ENCODE data around the gene TNFSF15. TPM values are rescaled to one million over a fixed set of nuclear protein-coding genes. Genes with fewer than 3 reads are reported as not detected.

The TNFSF15 gene
- total RNA-seq, 1 donor from 2014 or later, result 2.1 TPM

GRCh38 chr9:114757395-114757794, 48.4 kb downstream of the TNFSF15 start:
- no peak for DNase-seq (ENCODE audit: low spot score, unreplicated experiment)
- Mint-ChIP-seq H3K27ac (no peak overlapping the region), H3K27me3 (peaks cover 20% of the 10 kb centered on the region), H3K36me3 (ENCODE audit: insufficient read depth) (no peaks in the 10 kb centered on the region), H3K4me3 (ENCODE audit: low read depth) (no peak overlapping the region), H3K9me3 (ENCODE audit: low read depth) (no peaks in the 10 kb centered on the region), H3K4me1 (ENCODE audit: low read depth) (no peaks in the 10 kb centered on the region)
- TF ChIP-seq CTCF (IDR thresholded peaks at IDR 0.05; ENCODE audit: unreplicated experiment), result no peak

GRCh38 chr9:114756920-114757319, 48.9 kb downstream of the TNFSF15 start:
- no peaks in the 10 kb centered on the region for H3K4me1 Mint-ChIP-seq (ENCODE audit: low read depth)
- H3K9me3 Mint-ChIP-seq (ENCODE audit: low read depth), result no peaks in the 10 kb centered on the region
- H3K27ac Mint-ChIP-seq, result no peak overlapping the region
- H3K36me3 Mint-ChIP-seq (ENCODE audit: insufficient read depth), result no peaks in the 10 kb centered on the region
- H3K4me3 Mint-ChIP-seq (ENCODE audit: low read depth), result no peak overlapping the region
- no peak for DNase-seq (ENCODE audit: low spot score, unreplicated experiment)
- no peak for TF ChIP-seq CTCF (IDR thresholded peaks at IDR 0.05; ENCODE audit: unreplicated experiment)
- H3K27me3 Mint-ChIP-seq, result peaks cover 20% of the 10 kb centered on the region

GRCh38 chr9:114754581-114754980, 51.3 kb downstream of the TNFSF15 start:
- Mint-ChIP-seq H3K9me3 (ENCODE audit: low read depth) (peaks cover 3% of the 10 kb centered on the region), H3K27ac (no peak overlapping the region), H3K36me3 (ENCODE audit: insufficient read depth) (no peaks in the 10 kb centered on the region), H3K4me1 (ENCODE audit: low read depth) (no peaks in the 10 kb centered on the region), H3K4me3 (ENCODE audit: low read depth) (no peak overlapping the region), H3K27me3 (peaks cover 20% of the 10 kb centered on the region)
- DNase-seq (ENCODE audit: low spot score, unreplicated experiment), result no peak
- no peak for TF ChIP-seq CTCF (IDR thresholded peaks at IDR 0.05; ENCODE audit: unreplicated experiment)

- no peak overlapping the region for H3K4me3 Mint-ChIP-seq (ENCODE audit: low read depth)
- H3K9me3 Mint-ChIP-seq (ENCODE audit: low read depth), result peaks cover 3% of the 10 kb centered on the region
- H3K27me3 Mint-ChIP-seq, result no peaks in the 10 kb centered on the region
- TF ChIP-seq CTCF (IDR thresholded peaks at IDR 0.05; ENCODE audit: unreplicated experiment), result no peak
- no peaks in the 10 kb centered on the region for H3K4me1 Mint-ChIP-seq (ENCODE audit: low read depth)
- H3K36me3 Mint-ChIP-seq (ENCODE audit: insufficient read depth), result no peaks in the 10 kb centered on the region
- H3K27ac Mint-ChIP-seq, result no peak overlapping the region
- DNase-seq (ENCODE audit: low spot score, unreplicated experiment), result no peak
Observed at GRCh38 chr9:114746591-114747346, 59.1 kb downstream of the TNFSF15 start.

- Mint-ChIP-seq H3K36me3 (ENCODE audit: insufficient read depth) (no peaks in the 10 kb centered on the region), H3K27ac (no peak overlapping the region), H3K9me3 (ENCODE audit: low read depth) (peaks cover 3% of the 10 kb centered on the region), H3K4me1 (ENCODE audit: low read depth) (no peaks in the 10 kb centered on the region), H3K4me3 (ENCODE audit: low read depth) (no peak overlapping the region), H3K27me3 (no peaks in the 10 kb centered on the region)
- no peak for DNase-seq (ENCODE audit: low spot score, unreplicated experiment)
- TF ChIP-seq CTCF (IDR thresholded peaks at IDR 0.05; ENCODE audit: unreplicated experiment), result no peak
Observed at GRCh38 chr9:114745879-114746550, 59.8 kb downstream of the TNFSF15 start.

All from progenitor cell of endocrine pancreas (in vitro differentiated cells).